Ectodermal cell (in vitro differentiated cells): ENCODE results near the gene SNX5.

Experiments
- H3K27ac ChIP-seq: 2 replicates; pipeline ENCODE4 v1.7.0; 2013; ENCODE audit warnings: mild to moderate bottlenecking, low read depth, low read length; ENCODE audit not compliant: insufficient read depth, poor library complexity, severe bottlenecking
- H3K27me3 ChIP-seq: 2 replicates; pipeline ENCODE4 v1.7.0; 2013; ENCODE audit warnings: mild to moderate bottlenecking, low read length; ENCODE audit not compliant: insufficient read depth, control insufficient read depth, poor library complexity, severe bottlenecking
- H3K36me3 ChIP-seq: one replicate; pipeline ENCODE4 v1.7.0; 2013; ENCODE audit warnings: low read length; ENCODE audit not compliant: control insufficient read depth, insufficient read depth
- H3K4me1 ChIP-seq: one replicate; pipeline ENCODE4 v1.7.0; 2013; ENCODE audit warnings: low read length; ENCODE audit not compliant: control insufficient read depth, insufficient read depth
- H3K4me3 ChIP-seq: 2 replicates; pipeline ENCODE4 v1.7.0; 2013; ENCODE audit warnings: low read depth, low read length, control low read depth; ENCODE audit not compliant: insufficient read depth
- H3K9me3 ChIP-seq: 2 replicates; pipeline ENCODE4 v1.7.0; 2013; ENCODE audit warnings: mild to moderate bottlenecking, low read length, moderate library complexity; ENCODE audit not compliant: control insufficient read depth
- whole genome bisulfite sequencing, 2 experiments: methylation state at CpG; one replicate each; pipeline ENCODE4 v1.1.7; 2013; ENCODE audit warnings: missing lambda C conversion rate in 2 of 2; 5-methylcytosine and 5-hydroxymethylcytosine counted together

SNX5 gene

GRCh38 chr20:17917832-17918618, 50.6 kb downstream of the SNX5 start:
- WGBS, 2 experiments = 96% methylated on average over 7 of the region's 7 CpGs
- H3K4me3 ChIP-seq = no peak overlapping the region
- H3K27ac ChIP-seq = no peak overlapping the region
- no peaks in the 10 kb centered on the region for H3K9me3 ChIP-seq
- H3K36me3 ChIP-seq = no peaks in the 10 kb centered on the region
- no peaks in the 10 kb centered on the region for H3K4me1 ChIP-seq
- H3K27me3 ChIP-seq = no peaks in the 10 kb centered on the region

- Histone ChIP-seq H3K36me3 (no peaks in the 10 kb centered on the region), H3K4me1 (no peaks in the 10 kb centered on the region), H3K9me3 (no peaks in the 10 kb centered on the region), H3K4me3 (no peak overlapping the region), H3K27ac (no peak overlapping the region), H3K27me3 (no peaks in the 10 kb centered on the region)
- whole genome bisulfite sequencing, 2 experiments = 91 to 96% methylated on average over 3 of the region's 3 CpGs
These were observed 52.1 kb downstream of the SNX5 start for GRCh38 chr20:17916433-17916891.

GRCh38 chr20:17914957-17915356, 53.6 kb downstream of the SNX5 start:
- 90 to 93% methylated on average over 4 of the region's 4 CpGs for WGBS, 2 experiments
- Histone ChIP-seq H3K27me3 (no peaks in the 10 kb centered on the region), H3K36me3 (no peaks in the 10 kb centered on the region), H3K4me1 (no peaks in the 10 kb centered on the region), H3K4me3 (no peak overlapping the region), H3K9me3 (no peaks in the 10 kb centered on the region), H3K27ac (no peak overlapping the region)

GRCh38 chr20:17912916-17913315, 55.7 kb downstream of the SNX5 start:
- H3K9me3 ChIP-seq = no peaks in the 10 kb centered on the region
- 84 to 86% methylated on average over 2 of the region's 2 CpGs for WGBS, 2 experiments
- H3K4me3 ChIP-seq = no peak overlapping the region
- H3K27ac ChIP-seq = no peak overlapping the region
- no peaks in the 10 kb centered on the region for H3K27me3 ChIP-seq
- no peaks in the 10 kb centered on the region for H3K4me1 ChIP-seq
- no peaks in the 10 kb centered on the region for H3K36me3 ChIP-seq

GRCh38 chr20:17911927-17912326, 56.7 kb downstream of the SNX5 start:
- Histone ChIP-seq H3K9me3 (no peaks in the 10 kb centered on the region), H3K27ac (no peak overlapping the region), H3K36me3 (no peaks in the 10 kb centered on the region), H3K27me3 (no peaks in the 10 kb centered on the region), H3K4me3 (no peak overlapping the region), H3K4me1 (no peaks in the 10 kb centered on the region)
- WGBS, 2 experiments = 72 to 73% methylated on average over 4 of the region's 4 CpGs

GRCh38 chr20:17910828-17911294, 57.7 kb downstream of the SNX5 start:
- WGBS, 2 experiments = 91 to 92% methylated on average over 6 of the region's 6 CpGs
- Histone ChIP-seq H3K27ac (no peak overlapping the region), H3K4me1 (no peaks in the 10 kb centered on the region), H3K9me3 (no peaks in the 10 kb centered on the region), H3K36me3 (no peaks in the 10 kb centered on the region), H3K27me3 (no peaks in the 10 kb centered on the region), H3K4me3 (no peak overlapping the region)

- Histone ChIP-seq H3K27ac (no peak overlapping the region), H3K27me3 (no peaks in the 10 kb centered on the region), H3K36me3 (no peaks in the 10 kb centered on the region), H3K4me3 (no peak overlapping the region), H3K4me1 (no peaks in the 10 kb centered on the region), H3K9me3 (no peaks in the 10 kb centered on the region)
- WGBS, 2 experiments = 52 to 78% methylated on average over 4 of the region's 4 CpGs
These were observed 58.7 kb downstream of the SNX5 start for GRCh38 chr20:17909869-17910321.

GRCh38 chr20:17905544-17905943, 63.0 kb downstream of the SNX5 start:
- Histone ChIP-seq H3K36me3 (no peaks in the 10 kb centered on the region), H3K27me3 (no peaks in the 10 kb centered on the region), H3K27ac (no peak overlapping the region), H3K4me3 (no peak overlapping the region), H3K4me1 (no peaks in the 10 kb centered on the region), H3K9me3 (no peaks in the 10 kb centered on the region)
- whole genome bisulfite sequencing, 2 experiments = 94 to 95% methylated on average over 6 of the region's 7 CpGs

- H3K4me3 ChIP-seq = no peak overlapping the region
- no peaks in the 10 kb centered on the region for H3K36me3 ChIP-seq
- H3K4me1 ChIP-seq = no peaks in the 10 kb centered on the region
- no peak overlapping the region for H3K27ac ChIP-seq
- no peaks in the 10 kb centered on the region for H3K9me3 ChIP-seq
- H3K27me3 ChIP-seq = no peaks in the 10 kb centered on the region
- 81 to 89% methylated on average over 3 of the region's 3 CpGs for WGBS, 2 experiments
These were observed 64.6 kb downstream of the SNX5 start for GRCh38 chr20:17904027-17904426.

- no peaks in the 10 kb centered on the region for H3K4me1 ChIP-seq
- H3K27ac ChIP-seq = no peak overlapping the region
- H3K27me3 ChIP-seq = no peaks in the 10 kb centered on the region
- no peak overlapping the region for H3K4me3 ChIP-seq
- H3K9me3 ChIP-seq = no peaks in the 10 kb centered on the region
- H3K36me3 ChIP-seq = no peaks in the 10 kb centered on the region
- WGBS, 2 experiments = 84 to 87% methylated on average over 4 of the region's 4 CpGs
These were observed 66.0 kb downstream of the SNX5 start for GRCh38 chr20:17902531-17903083.
